Left colon (tissue), 2 donors: ENCODE results near the gene ZNF160. TPM values are rescaled to one million over a fixed set of nuclear protein-coding genes. Genes with fewer than 3 reads are reported as not detected.
"Not testable (repeated sequence)": the region's sequence is repeated elsewhere in the genome, so short reads cannot be mapped to it uniquely, and the experiment has no call there.

Experiments used
- ATAC-seq: fragments of 200-7000 bp; cut with Tn5 transposase; one replicate; pipeline ENCODE4 v1.9.1; 2020; ENCODE audit warnings: mild to moderate bottlenecking, moderate library complexity
- DNase-seq, 2 donors: peaks; one replicate each; pipeline ENCODE4 v3.0.0-alpha.2; 2020
- intact Hi-C, 2 donors: fragments of 100-400 bp; cut with DNase I in 1 of 2; cut with micrococcal nuclease in 1 of 2; formaldehyde crosslinking; loops; one replicate each; pipeline versions ENCODE4 v1.11.2 to v1.14.0; 2022; cut with DNase I, micrococcal nuclease
- long read RNA-seq: library from polyadenylated mRNA; unstranded; transcript quantifications from one replicate; pipeline ENCODE4 v2.0.0, GENCODE V29; 2021
- total RNA-seq, 2 donors: library from RNA; stranded (reverse); fragmentation: NEBNext Ultra II Directional; extraction: Animal tissue kit (Norgen Biotek cat#: 25700); gene quantifications; one replicate each; pipeline ENCODE4 v1.2.1, GENCODE V29; 2021
- donor health status: DM: no; HTN: no; CAD: no.
- donor health status: DM: yes; HTN: yes; CAD: no.

The ZNF160 gene
- total RNA-seq = 10 to 100 TPM; 20.4 to 21.2 TPM
- long read RNA-seq, full-length matches to known transcripts = 3 of 7 reads
- long read RNA-seq, partial matches to known transcripts = 1 of 7 reads
- long read RNA-seq, other reads (novel, unspliced or antisense) = 3 of 7 reads

DNA sequence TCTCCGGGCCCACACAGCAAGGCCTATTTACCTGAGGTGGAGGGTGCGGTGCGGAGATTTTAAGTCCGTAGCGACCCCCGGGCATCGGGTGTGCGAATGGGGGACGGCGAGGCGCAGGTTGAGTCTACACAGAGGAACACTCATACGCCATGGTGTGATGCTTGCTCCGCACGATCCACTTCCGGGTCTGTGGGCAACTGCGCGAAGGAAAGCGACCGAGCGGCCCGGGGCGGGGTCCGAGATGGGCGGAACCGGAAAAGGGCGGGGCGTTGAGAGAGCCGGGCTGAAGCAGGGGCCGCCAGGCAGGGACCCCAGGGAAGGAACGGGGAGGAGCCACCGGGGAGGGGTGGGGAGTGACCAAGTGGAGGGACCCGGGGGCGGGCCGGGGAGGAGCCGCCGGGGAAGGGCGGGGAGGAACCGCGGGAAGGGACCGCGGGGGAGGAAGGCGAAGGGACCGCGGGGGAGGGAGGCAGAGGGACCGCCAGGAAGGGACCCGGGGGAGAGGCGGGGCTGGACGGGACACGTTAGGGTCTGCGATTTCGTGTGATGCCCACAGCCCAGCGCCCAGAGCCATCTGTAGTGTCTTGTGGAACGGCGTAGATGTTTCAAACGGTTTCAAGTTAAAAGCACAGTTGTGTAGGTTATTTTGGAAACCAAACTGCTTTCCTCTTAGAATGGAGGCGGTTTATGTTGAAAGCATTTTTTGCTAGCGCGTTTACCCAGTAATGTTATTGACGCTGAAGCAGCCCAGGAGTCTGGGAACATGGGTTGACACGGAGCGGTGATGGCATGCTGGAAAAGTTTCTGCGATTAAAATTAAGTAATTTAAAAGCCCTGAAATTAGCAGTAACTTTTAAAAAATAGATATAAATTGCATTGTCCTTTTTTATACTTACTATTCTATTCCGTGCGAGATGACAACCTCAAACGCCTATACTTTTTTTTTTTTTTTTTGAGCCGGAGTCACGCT, at the start of gene ZNF160:
Gene ZNF160, minus strand, starts transcription at position 189 of the 970 bp plus-strand sequence. CDS start 17,146 bp downstream, outside the sequence.
- intact Hi-C loops = no loop called here
- DNase-seq = peak; percentile 99
- peak; percentile 98 for ATAC-seq

DNA sequence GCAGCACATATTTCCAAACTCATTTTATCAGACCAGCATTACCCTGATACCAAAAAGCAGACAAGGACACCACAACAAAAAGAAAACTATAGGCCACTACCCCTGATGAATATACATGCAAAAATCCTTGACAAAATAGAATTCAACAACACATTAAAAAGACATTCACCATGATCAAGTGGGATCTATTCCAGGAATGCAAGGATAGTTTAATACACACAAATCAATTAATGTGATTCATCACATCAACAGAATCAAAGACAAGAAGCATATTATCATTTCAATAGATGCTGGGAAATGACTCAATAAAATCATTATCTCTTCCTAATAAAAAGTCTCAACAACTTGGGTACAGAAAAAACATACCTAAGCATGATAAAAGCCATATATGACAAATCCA, 44.4 kb upstream of the ZNF160 start:
- intact Hi-C loops = no loop called here
- ATAC-seq = no peak

DNA sequence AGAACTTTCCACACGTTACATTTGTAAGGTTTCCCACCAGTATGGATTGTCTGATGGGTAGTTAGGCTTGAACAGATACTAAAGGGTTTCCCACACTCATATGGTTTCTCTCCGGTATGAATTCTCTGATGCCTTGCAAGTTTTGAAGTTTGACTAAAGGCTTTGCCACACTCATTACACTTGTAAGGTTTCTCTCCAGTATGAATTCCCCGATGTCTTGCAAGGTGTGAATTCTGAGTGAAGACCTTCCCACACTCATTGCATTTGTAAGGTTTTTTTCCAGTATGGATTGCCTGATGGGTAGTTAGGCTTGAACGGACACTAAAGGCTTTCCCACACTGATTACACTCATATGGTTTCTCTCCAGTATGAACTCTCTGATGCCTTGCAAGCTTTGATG, 37.1 kb upstream of the ZNF160 start:
- no peak for DNase-seq
- ATAC-seq = no peak
- intact Hi-C loops = no loop called here

More for the DNA sequence above, 44.4 kb upstream of the ZNF160 start:
- no peak for DNase-seq

DNA sequence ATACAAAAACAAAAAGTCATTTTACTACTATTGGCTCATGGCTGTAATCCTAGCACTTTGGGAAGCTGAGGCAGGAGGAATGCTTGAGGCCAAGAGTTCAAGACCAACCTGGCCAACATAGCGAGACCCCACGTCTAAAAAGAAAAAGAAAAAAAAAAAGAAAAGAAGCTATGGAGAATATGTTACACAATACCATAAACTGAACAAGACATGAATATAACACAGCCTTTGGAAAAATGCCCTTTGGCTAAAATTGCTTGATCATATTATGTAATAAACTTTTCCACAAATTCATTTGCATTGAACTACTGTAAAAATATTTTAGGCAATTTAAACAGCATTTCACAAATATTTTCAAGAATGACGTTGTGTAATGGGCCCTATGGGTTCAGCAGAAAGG, 33.2 kb upstream of the ZNF160 start:
- DNase-seq (no peak), ATAC-seq (no peak)
- intact Hi-C loops = no loop called here

DNA sequence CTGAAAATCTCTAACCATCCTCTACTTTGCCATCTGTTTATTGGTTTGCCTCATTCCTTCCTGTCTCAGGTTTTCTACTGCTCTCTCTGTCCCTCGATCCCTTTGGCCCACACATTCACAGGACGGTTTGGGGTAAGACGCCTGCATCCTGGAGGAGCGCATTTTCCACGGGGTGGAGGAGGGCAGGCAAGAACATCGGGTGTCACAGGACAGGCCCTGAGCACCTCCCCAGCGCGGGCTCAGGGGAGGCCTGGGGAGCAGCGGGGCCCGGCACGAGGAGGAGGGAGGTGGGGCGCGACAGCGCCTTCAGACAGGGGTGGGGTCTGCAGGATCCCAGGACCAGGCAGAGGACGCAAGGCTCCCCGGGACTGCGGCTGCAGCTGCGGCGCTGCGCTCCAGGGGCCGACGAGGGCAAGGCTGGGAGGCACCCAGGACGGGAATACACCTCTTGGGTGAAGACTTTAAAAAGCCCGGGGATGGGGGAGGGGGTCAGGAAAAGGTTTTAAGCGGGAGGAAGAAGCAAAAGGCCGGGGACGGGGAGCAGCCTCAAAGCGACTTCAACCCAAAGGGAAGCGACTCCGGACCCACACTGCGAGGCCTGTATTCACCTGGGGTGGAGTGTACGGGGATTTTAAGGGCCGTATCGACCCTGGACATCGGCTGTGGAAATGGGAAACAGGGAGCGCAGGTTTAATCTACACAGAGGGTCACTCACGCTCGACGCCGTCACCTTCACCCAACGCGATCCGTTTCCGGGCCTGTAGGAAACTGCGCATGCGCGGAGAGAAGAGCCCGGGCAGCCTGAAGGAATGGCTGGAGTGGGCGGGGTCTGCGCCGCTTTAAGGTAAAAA, 29.1 kb upstream of the ZNF160 start, which contains the start of gene ZNF415:
Gene ZNF415, minus strand, starts transcription at position 770 of the 851 bp plus-strand sequence. CDS start 10,234 bp downstream, outside the sequence.
- ATAC-seq (peak; percentile 97), DNase-seq (peak; percentile 84 to 87)
- intact Hi-C loops = no loop called here

DNA sequence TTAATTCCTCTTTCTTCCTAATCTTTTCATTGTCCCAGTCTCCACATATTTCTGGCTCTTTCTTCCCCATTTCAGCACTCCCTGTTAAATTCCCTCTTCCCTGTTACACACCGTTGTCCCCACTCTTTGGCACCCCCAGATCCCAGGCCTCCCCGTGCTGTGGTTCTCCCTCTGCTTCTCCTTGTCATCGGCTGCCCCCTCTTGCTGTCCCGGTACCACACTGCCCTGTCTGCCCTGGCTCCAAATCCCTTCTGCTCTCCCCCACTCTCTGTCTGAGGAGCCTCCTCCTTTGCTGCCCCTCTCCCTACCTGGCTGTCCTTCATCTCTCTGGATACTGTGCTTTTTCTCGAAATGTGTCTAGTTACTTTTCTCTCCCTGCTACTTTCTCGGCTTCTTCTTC, 28.5 kb upstream of the ZNF160 start:
- intact Hi-C loops = no loop called here
- no peak for DNase-seq
- ATAC-seq = no peak

DNA sequence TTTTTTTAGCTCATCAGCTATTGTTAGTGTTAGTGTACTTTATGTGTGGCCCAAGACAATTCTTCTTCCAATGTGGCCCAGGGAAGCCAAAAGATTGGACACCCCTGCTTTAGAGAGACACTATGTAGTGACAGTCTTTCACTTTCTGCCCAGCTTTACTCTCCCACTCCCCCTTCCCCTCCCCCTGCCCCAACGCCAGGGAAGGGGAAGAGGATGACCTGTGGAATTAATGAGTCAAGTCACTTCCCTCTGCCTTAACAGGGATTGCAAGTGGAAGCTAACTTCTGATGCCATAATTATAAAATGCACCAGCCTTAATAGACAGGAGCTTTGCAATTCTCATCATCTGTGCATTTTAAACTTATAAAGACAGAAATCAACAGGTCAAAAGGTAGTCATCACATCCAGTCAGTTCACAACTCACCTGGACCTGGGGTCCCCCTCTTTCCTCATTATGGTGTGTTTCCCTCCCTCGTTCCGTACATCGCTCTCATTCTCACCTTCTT, 27.9 kb upstream of the ZNF160 start:
- intact Hi-C loops = no loop called here
- no peak for DNase-seq
- no peak for ATAC-seq

DNA sequence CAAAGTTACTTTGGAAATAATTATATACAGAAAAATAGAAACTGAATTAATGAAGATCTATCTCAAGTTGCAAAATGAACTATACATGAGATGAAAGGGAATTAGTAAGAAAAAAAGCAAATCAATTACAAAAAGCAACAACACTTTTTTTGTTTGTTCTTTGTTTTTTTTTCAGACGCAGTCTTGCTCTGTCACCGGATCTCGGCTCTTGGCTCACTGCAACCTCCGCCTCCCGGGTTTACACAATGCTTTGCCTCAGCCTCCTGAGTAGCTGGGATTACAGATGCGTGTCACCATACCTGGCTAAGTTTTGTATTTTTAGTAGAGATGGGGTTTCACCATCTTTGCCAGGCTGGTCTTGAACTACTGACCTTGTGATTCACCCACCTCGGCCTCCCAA, 27.3 kb upstream of the ZNF160 start:
- intact Hi-C loops = no loop called here
- DNase-seq (no peak), ATAC-seq (no peak)

DNA sequence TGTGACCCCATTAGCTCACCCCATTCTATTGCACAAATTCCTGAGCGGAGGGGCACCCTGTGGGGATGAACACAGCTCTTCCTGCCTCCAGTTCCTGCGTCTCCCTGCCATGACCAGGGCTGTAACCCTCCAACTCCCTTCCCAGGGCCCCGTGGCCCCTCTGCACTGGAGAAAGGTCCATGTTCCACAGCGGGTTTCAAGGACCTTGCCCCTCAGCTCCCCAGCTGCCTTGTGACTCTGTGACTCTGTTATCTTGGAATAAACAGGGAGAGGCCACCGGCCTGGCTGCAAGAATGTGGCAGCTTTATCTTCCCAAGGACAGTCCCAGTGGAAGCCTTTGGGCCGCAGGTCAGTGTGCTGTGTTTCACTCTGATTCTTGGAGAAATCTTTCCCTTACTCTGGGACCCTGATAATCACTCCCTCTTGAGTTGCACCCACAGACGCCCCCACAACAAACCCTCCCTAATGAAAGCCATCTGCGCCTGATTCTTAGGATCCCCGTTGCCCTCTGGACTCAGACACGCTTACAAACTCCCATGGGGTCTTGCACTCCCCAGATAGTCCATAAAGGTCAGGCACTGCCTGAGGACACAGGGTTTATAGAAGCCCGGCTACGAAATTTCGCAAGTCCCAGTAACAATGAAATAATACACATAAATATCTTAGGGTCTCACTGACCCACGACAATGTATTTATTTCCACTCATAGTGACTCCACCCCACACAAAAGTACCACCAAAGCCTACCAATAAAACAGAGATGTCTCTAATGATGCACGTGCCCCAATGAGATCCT, 23.7 kb upstream of the ZNF160 start:
- DNase-seq, ATAC-seq, intact Hi-C loops: not testable (repeated sequence)

DNA sequence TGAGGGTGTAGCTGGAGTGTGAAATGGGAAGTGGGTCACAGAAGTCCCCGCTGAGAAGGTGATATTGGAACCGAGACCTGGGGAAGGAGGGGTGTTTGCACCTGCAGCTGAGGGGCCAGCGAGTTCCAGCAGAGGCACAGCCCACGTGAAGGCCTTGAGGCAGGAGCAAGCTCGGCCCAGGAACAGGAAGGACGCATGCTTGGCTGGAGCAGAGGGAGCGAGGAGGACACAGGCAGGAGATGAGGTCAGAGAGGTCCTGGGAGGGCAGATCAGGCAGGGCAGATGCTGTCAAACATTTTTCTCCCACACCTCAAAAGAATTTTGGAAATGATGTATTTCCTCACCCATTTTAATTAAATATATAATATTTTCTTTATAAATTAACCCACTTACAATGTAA, 20.2 kb upstream of the ZNF160 start:
- DNase-seq (no peak), ATAC-seq (no peak)
- intact Hi-C loops = no loop called here

DNA sequence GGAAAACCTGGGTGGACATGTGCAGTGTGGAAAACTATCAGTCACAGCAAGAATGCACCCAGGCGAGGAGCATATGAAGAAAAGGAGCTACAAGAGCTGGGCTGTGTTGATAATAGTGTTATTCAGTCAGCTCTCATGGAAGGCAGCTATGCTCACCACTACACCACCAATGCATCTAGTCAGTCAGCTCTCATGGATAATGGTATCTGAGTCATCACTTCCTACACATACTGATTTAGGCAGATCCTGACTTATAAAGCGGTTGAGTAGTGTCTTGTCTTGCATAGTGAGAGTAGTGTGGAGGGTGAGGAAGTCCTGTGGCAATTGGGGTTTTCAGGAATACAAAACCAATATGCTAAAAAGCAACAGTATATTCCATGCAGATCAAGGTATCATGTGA, 9.1 kb upstream of the ZNF160 start:
- intact Hi-C loops = no loop called here
- no peak for DNase-seq
- ATAC-seq = no peak

DNA sequence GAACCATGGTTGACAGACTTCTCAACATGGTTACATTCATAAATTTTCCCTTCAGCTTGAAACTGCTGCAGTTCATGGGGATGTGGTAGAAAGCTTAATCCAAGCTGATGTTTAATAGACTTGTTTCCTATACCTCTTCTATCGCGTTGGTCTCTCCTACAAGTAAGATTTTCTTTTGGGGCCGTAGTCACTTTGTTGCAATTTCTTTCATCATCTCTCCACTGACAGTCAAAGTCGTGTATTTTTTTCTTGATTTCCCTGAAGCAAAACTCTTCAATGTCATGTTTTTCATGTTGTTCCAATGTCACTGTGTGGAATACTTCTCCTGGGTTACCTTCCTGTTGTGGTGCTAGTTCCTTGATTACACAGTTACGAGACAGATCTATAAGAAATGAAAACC, 6.3 kb upstream of the ZNF160 start:
- ATAC-seq = no peak
- intact Hi-C loops = no loop called here
- no peak for DNase-seq

DNA sequence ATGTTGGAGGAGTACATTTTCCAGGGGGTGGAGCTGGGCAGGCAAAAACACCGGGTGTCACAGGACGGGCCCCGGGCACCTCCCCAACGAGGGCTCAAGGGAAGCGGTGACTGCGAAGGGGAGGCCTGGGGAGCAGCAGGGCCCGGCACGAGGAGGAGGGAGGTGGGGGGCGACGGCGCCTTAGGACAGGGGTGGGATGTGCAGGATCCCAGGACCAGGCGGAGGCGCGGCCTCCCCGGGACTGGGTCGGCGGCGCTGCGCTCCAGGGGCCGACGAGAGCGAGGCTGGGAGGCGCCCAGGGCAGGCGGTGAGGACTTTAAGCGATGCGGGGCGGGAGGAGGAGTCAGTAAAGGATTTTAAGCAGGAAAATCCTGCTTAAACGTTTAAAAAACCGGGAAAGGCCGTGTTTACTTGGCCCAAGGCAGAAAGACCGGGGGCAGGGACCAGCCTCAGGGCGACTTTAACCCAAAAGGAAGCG, 427 bp downstream of the ZNF160 start:
- intact Hi-C loops = no loop called here
- ATAC-seq = peak; percentile 57
- DNase-seq = peak; percentile 31 to 56

DNA sequence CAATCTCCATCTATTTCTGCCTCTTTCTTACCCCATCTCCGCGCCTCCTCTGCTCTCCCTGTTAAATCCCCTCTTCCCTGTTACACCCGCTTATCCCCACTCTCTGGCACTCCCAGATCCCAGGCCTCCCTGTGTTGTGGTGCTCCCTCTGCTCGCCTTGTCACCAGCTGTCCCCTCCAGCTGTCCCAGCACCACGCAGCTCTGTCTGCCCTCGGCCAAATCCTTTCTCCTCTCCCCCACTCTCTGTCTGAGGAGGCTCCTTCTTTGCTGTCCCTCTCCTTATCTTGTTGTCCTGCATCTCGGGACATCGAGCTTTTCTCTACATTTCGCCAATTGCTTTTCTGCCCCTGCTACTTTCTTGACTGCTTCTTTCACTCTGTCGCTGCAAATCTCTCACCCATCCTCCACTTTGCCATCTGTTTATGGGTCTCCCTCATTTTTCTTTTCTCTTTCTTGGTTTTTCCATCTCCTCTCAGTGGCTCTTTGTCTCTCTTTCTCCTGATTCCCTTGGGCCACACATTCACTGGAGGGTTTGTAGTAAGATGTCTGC, 941 bp downstream of the ZNF160 start:
- DNase-seq (no peak), ATAC-seq (no peak)
- intact Hi-C loops = no loop called here

DNA sequence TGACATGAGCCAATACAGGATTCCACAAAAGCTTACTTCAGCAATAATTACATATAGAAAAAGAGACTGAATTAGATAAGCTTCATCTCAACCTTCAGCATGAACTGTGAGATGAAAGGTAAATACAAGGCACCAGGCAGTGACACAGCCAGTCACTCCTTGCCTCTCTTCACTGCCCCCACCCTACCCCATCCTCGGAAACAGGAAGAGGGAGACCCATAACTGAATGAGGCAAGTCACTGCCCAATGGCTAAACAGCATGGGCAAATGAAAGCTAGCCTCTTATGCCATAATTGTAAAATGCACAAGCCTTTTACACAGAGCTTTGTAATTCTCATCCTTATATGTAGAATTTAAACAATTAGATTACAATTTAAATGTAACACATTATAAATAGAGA, 1.7 kb downstream of the ZNF160 start:
- DNase-seq = no peak
- intact Hi-C loops = no loop called here
- ATAC-seq = no peak

DNA sequence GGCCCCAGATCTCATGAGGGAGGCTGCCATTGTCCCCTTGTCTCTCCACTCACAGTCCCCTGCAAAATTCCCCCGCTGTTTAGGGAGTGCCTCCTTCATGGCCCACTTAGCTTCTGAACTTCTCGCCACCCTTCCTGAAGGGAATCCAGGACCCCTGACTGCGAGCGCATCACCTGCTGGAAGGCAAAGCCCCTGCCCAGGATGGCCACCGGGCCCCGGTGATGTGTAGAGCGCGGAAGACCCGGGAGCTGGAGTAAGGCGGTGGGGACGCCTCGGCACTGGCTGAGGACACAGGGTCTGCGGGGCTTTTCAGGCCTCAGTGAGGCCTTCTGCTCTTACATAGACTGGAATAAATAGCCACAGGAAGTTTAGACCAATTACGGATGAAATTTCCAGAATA, 4.7 kb downstream of the ZNF160 start:
- intact Hi-C loops, DNase-seq, ATAC-seq: not testable (repeated sequence)

DNA sequence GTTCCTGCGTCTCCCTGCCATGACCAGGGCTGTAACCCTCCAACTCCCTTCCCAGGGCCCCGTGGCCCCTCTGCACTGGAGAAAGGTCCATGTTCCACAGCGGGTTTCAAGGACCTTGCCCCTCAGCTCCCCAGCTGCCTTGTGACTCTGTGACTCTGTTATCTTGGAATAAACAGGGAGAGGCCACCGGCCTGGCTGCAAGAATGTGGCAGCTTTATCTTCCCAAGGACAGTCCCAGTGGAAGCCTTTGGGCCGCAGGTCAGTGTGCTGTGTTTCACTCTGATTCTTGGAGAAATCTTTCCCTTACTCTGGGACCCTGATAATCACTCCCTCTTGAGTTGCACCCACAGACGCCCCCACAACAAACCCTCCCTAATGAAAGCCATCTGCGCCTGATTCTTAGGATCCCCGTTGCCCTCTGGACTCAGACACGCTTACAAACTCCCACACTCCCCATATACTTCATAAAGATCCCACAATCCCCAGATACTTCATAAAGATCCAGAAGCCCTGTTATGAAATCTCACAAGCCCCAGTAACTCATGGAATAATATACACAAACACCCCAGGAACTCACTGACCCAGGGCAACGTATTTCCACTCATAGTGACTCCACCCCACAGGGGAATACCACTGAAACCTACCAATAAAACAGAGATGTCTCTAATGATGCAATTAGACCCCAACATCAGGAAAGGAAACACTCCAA, 6.1 kb downstream of the ZNF160 start:
- intact Hi-C loops, ATAC-seq, DNase-seq: not testable (repeated sequence)
